Tibial nerve (tissue), 4 donors: Measurements from ENCODE around the gene SPATA1. TPM values are rescaled to one million over a fixed set of nuclear protein-coding genes. Genes with fewer than 3 reads are reported as not detected.

Experiments
- DNase-seq, 2 donors: peaks; one replicate each; pipeline ENCODE4 v3.0.0-alpha.2; 2019; ENCODE audit warnings: low spot score in 2 of 2
- H3K27ac ChIP-seq, 4 donors: fragments of 200-600 bp; sonication (generic) in 3 of 4; one replicate each; pipeline ENCODE4 v1.5.1; 2017 to 2019; ENCODE audit warnings: mild to moderate bottlenecking in 1 of 4
- H3K27me3 ChIP-seq, 2 donors: fragments of 200-600 bp; sonication (generic) in 1 of 2; one replicate each; pipeline versions ENCODE4 v1.5.1 to v1.6.0; 2017 to 2019
- H3K36me3 ChIP-seq, 3 donors: fragments of 200-600 bp; sonication (generic); one replicate each; pipeline ENCODE4 v1.5.1; 2018 to 2019
- H3K4me1 ChIP-seq, 4 donors: fragments of 200-600 bp; sonication (generic) in 3 of 4; one replicate each; pipeline ENCODE4 v1.5.1; 2017 to 2019
- H3K4me3 ChIP-seq, 4 donors: fragments of 200-600 bp; sonication (generic) in 3 of 4; one replicate each; pipeline ENCODE4 v1.5.1; 2017 to 2019; ENCODE audit warnings: mild to moderate bottlenecking in 1 of 4, moderate library complexity in 1 of 4
- H3K9me3 ChIP-seq, 4 donors: fragments of 200-600 bp; sonication (generic) in 3 of 4; one replicate each; pipeline ENCODE4 v1.5.1; 2017 to 2019
- CTCF ChIP-seq, 5 experiments: fragments of 200-600 bp in 3 of 5; fragments of 450-650 bp in 2 of 5; sonication (generic) in 3 of 5; IDR thresholded peaks; one replicate each; pipeline ENCODE4 v1.5.1; 2016 to 2019; ENCODE audit warnings: antibody characterized with exemption in 5 of 5, mild to moderate bottlenecking in 3 of 5, moderate library complexity in 2 of 5
- EP300 ChIP-seq, 2 donors: sonication (generic); formaldehyde crosslinking; IDR thresholded peaks; one replicate each; pipeline ENCODE4 v1.6.1; 2017; ENCODE audit warnings: antibody characterized with exemption in 2 of 2, mild to moderate bottlenecking in 1 of 2
- POLR2A ChIP-seq, 2 donors: fragments of 450-650 bp; IDR thresholded peaks; one replicate each; pipeline ENCODE4 v1.6.1; 2017; ENCODE audit warnings: antibody characterized with exemption in 2 of 2, mild to moderate bottlenecking in 2 of 2, moderate library complexity in 2 of 2
- WGBS, 2 donors: methylation state at CpG; one replicate each; pipeline ENCODE4 v1.1.5; 2018; 5-methylcytosine and 5-hydroxymethylcytosine counted together
- total RNA-seq, 4 donors: library from RNA; depleted of rRNA; stranded (reverse); fragments of >200 nt; gene quantifications; one replicate each; pipeline ENCODE4 v1.1.0, GENCODE V29; 2016

SPATA1 gene
- total RNA-seq, 4 donors from 2014 or later: 0.22 TPM; not detected in 3

- TF ChIP-seq POLR2A (IDR thresholded peaks at IDR 0.05) (no peak), CTCF (IDR thresholded peaks at IDR 0.05) (no peak), EP300 (IDR thresholded peaks at IDR 0.05) (no peak)
- H3K27ac ChIP-seq: no peak overlapping the region
- H3K27me3 ChIP-seq: no peaks in the 10 kb centered on the region
- H3K4me3 ChIP-seq: no peak overlapping the region
- H3K36me3 ChIP-seq: peaks cover 0 to 34% (median 0%) of the 10 kb centered on the region in 3 donors
- DNase-seq: no peak
- H3K4me1 ChIP-seq: no peaks in the 10 kb centered on the region
- no peaks in the 10 kb centered on the region for H3K9me3 ChIP-seq
- 94% methylated on average over 4 of the region's 4 CpGs for WGBS, 2 donors
Observed at GRCh38 chr1:84541679-84542078, 35.5 kb downstream of the SPATA1 start.

GRCh38 chr1:84550826-84551225 is 44.6 kb downstream of the SPATA1 start:
- H3K4me3 ChIP-seq: no peak overlapping the region
- H3K27me3 ChIP-seq: no peaks in the 10 kb centered on the region
- peaks cover 0 to 16% (median 0%) of the 10 kb centered on the region in 3 donors for H3K36me3 ChIP-seq
- H3K27ac ChIP-seq: no peak overlapping the region
- DNase-seq: no peak
- WGBS, 2 donors: 36 to 43% methylated on average over 2 of the region's 2 CpGs
- TF ChIP-seq CTCF (IDR thresholded peaks at IDR 0.05) (no peak), POLR2A (IDR thresholded peaks at IDR 0.05) (no peak), EP300 (IDR thresholded peaks at IDR 0.05) (no peak)
- H3K9me3 ChIP-seq: no peaks in the 10 kb centered on the region
- no peaks in the 10 kb centered on the region for H3K4me1 ChIP-seq

- no peak for DNase-seq
- TF ChIP-seq POLR2A (IDR thresholded peaks at IDR 0.05): no peak
- TF ChIP-seq CTCF (IDR thresholded peaks at IDR 0.05): no peak
- no peak for TF ChIP-seq EP300 (IDR thresholded peaks at IDR 0.05)
- Histone ChIP-seq H3K27me3 (no peaks in the 10 kb centered on the region), H3K36me3 (peaks cover 0 to 44% (median 0%) of the 10 kb centered on the region in 3 donors), H3K4me1 (peaks cover 0 to 23% (median 4%) of the 10 kb centered on the region in 4 donors), H3K4me3 (no peak overlapping the region), H3K27ac (no peak overlapping the region), H3K9me3 (no peaks in the 10 kb centered on the region)
Observed at GRCh38 chr1:84569216-84569615, 63.0 kb downstream of the SPATA1 start.

GRCh38 chr1:84570436-84571149 is 64.4 kb downstream of the SPATA1 start:
- Histone ChIP-seq H3K27ac (no peak overlapping the region), H3K4me1 (peaks cover 0 to 29% (median 4%) of the 10 kb centered on the region in 4 donors), H3K9me3 (no peaks in the 10 kb centered on the region), H3K36me3 (peaks cover 0 to 34% (median 0%) of the 10 kb centered on the region in 3 donors), H3K27me3 (no peaks in the 10 kb centered on the region), H3K4me3 (no peak overlapping the region)
- TF ChIP-seq EP300 (IDR thresholded peaks at IDR 0.05): no peak
- TF ChIP-seq POLR2A (IDR thresholded peaks at IDR 0.05): no peak
- TF ChIP-seq CTCF (IDR thresholded peaks at IDR 0.05): no peak
- no peak for DNase-seq
- WGBS, 2 donors: 90 to 93% methylated on average over 7 of the region's 7 CpGs

- TF ChIP-seq EP300 (IDR thresholded peaks at IDR 0.05) (no peak), POLR2A (IDR thresholded peaks at IDR 0.05) (no peak), CTCF (IDR thresholded peaks at IDR 0.05) (no peak)
- no peak for DNase-seq
- Histone ChIP-seq H3K36me3 (peaks cover 0 to 34% (median 0%) of the 10 kb centered on the region in 3 donors), H3K9me3 (no peaks in the 10 kb centered on the region), H3K4me1 (peaks cover 0 to 29% (median 4%) of the 10 kb centered on the region in 4 donors), H3K4me3 (no peak overlapping the region), H3K27ac (no peak overlapping the region), H3K27me3 (no peaks in the 10 kb centered on the region)
- 93 to 95% methylated on average over 2 of the region's 2 CpGs for WGBS, 2 donors
Observed at GRCh38 chr1:84571150-84571535, 65.0 kb downstream of the SPATA1 start.
